HCT116 (cell line): Measurements from ENCODE around the gene GFER. TPM values are rescaled to one million over a fixed set of nuclear protein-coding genes. Genes with fewer than 3 reads are reported as not detected.

Experiments
- ATAC-seq: fragments of 200-7000 bp; cut with Tn5 transposase; 2 replicates; pipeline ENCODE4 v1.9.1; 2020; ENCODE audit warnings: mild to moderate bottlenecking, moderate library complexity
- BruUV-seq: library from RNA; stranded (reverse); fragments of 400-500 nt; replicated peaks from 2 replicates; lab custom pipeline; 2021; lab: Mats Ljungman, UMichigan
- CTCF ChIA-PET: fragments of 300-600 bp; sonication (Branson Sonifier 250); formaldehyde crosslinking; loops from one replicate; lab custom pipeline; 2021; ENCODE audit warnings: antibody characterized with exemption; lab: Charles Lee
- POLR2A ChIA-PET: fragments of 300-600, 350-600 bp; sonication (Branson Sonifier 250); formaldehyde crosslinking; loops from one replicate; lab custom pipeline; 2021; ENCODE audit warnings: antibody characterized with exemption; lab: Charles Lee
- RAD21 ChIA-PET, 2 experiments: fragments of 300-600 bp; sonication (Branson Sonifier 250); formaldehyde crosslinking; loops; one replicate each; lab custom pipeline; 2023; ENCODE audit warnings: low total read pairs in 2 of 2; ENCODE audit not compliant: uncharacterized antibody in 2 of 2, unreplicated experiment in 2 of 2, low non-redundant PET in 1 of 2; lab: Charles Lee
- DNase-seq: peaks from one replicate; pipeline ENCODE4 v3.0.0-alpha.2; 2010; ENCODE audit warnings: low read depth, low spot score
- H2AFZ ChIP-seq: fragments of 200-600 bp; shearing (Covaris generic), sonication (generic); 2 replicates; pipeline ENCODE4 v1.6.1; 2017; ENCODE audit warnings: low read depth, mixed run types, mixed read lengths, antibody characterized with exemption, low read length; ENCODE audit not compliant: poor library complexity, severe bottlenecking
- H3K27ac ChIP-seq: 2 replicates; pipeline ENCODE4 v1.5.1; 2012; ENCODE audit warnings: low read depth, low read length
- H3K27me3 ChIP-seq: fragments of 200-600 bp; sonication (generic); 2 replicates; pipeline ENCODE4 v1.6.1; 2016; ENCODE audit warnings: mixed run types, low read length, mixed read lengths; ENCODE audit not compliant: insufficient read depth
- H3K36me3 ChIP-seq, 2 experiments: fragments of 200-500 bp in 1 of 2; fragments of 200-600 bp in 1 of 2; sonication (Bioruptor generic) in 1 of 2; sonication (generic) in 1 of 2; 2 replicates each; pipeline versions ENCODE4 v1.5.1 to v1.6.1; 2014 to 2016; ENCODE audit warnings: low read length in 2 of 2, inconsistent platforms in 1 of 2, mixed read lengths in 1 of 2, mixed run types in 1 of 2; ENCODE audit not compliant: insufficient read depth in 2 of 2, control insufficient read depth in 1 of 2
- H3K4me1 ChIP-seq, 2 experiments: fragments of 200-600 bp in 1 of 2; sonication (generic) in 1 of 2; 2 replicates each; pipeline versions ENCODE4 v1.5.1 to v1.6.1; 2012 to 2017; ENCODE audit warnings: low read length in 2 of 2, inconsistent platforms in 1 of 2, mild to moderate bottlenecking in 1 of 2, mixed read lengths in 1 of 2, mixed run types in 1 of 2, moderate library complexity in 1 of 2; ENCODE audit not compliant: insufficient read depth in 2 of 2, control insufficient read depth in 1 of 2
- H3K4me2 ChIP-seq: fragments of 200-600 bp; sonication (generic); 2 replicates; pipeline ENCODE4 v1.6.1; 2017; ENCODE audit warnings: mixed run types, low read length, mixed read lengths
- H3K4me3 ChIP-seq, 2 experiments: fragments of 200-600 bp in 1 of 2; sonication (generic) in 1 of 2; replicated peaks in 1 of 2; 2 replicates each; pipeline ENCODE4 v1.5.1; 2011 to 2016; ENCODE audit warnings: low read length in 2 of 2, control low read depth in 1 of 2, low read depth in 1 of 2, mild to moderate bottlenecking in 1 of 2, mixed read lengths in 1 of 2, mixed run types in 1 of 2
- H3K79me2 ChIP-seq: fragments of 200-600 bp; sonication (generic); 2 replicates; pipeline ENCODE4 v1.6.1; 2017; ENCODE audit warnings: mild to moderate bottlenecking, mixed run types, low read length, moderate library complexity, mixed read lengths; ENCODE audit not compliant: insufficient read depth
- H3K9ac ChIP-seq: fragments of 200-600 bp; sonication (generic); 2 replicates; pipeline ENCODE4 v1.6.1; 2016; ENCODE audit warnings: low read length, mixed read lengths
- H3K9me2 ChIP-seq: fragments of 200-600 bp; sonication (generic), shearing (Covaris generic); 2 replicates; pipeline ENCODE4 v1.6.1; 2017; ENCODE audit warnings: mixed run types, mild to moderate bottlenecking, moderate library complexity; ENCODE audit not compliant: insufficient read depth
- H3K9me3 ChIP-seq, 2 experiments: fragments of 200-500 bp in 1 of 2; fragments of 200-600 bp in 1 of 2; sonication (Bioruptor generic) in 1 of 2; sonication (generic) in 1 of 2; 2 replicates each; pipeline ENCODE4 v1.6.1; 2014 to 2017; ENCODE audit warnings: low read length in 2 of 2, mixed read lengths in 2 of 2, inconsistent platforms in 1 of 2, low read depth in 1 of 2, mild to moderate bottlenecking in 1 of 2, mixed run types in 1 of 2, moderate library complexity in 1 of 2; ENCODE audit not compliant: control insufficient read depth in 1 of 2, insufficient read depth in 1 of 2
- H4K20me1 ChIP-seq: fragments of 200-600 bp; sonication (generic), shearing (Covaris generic); 2 replicates; pipeline ENCODE4 v1.6.1; 2017; ENCODE audit warnings: mixed run types, mild to moderate bottlenecking, moderate library complexity; ENCODE audit not compliant: insufficient read depth
- EZH2phosphoT487 ChIP-seq: fragments of 200-600 bp; IDR thresholded peaks from 2 replicates; pipeline ENCODE4 v1.6.1; 2018; ENCODE audit warnings: antibody characterized with exemption, borderline replicate concordance
- FOSL1 ChIP-seq: IDR thresholded peaks from 2 replicates; pipeline ENCODE4 v1.6.1; 2012; ENCODE audit warnings: low read depth
- POLR2A ChIP-seq: IDR thresholded peaks from 2 replicates; pipeline ENCODE4 v1.7.0; 2011; ENCODE audit warnings: borderline replicate concordance; ENCODE audit not compliant: insufficient read depth, insufficient read length; ENCODE audit errors: extremely low read depth
- RAD21 ChIP-seq: IDR thresholded peaks from 2 replicates; pipeline ENCODE4 v1.6.1; 2012; ENCODE audit warnings: low read depth, mild to moderate bottlenecking
- REST ChIP-seq: IDR thresholded peaks from 2 replicates; pipeline ENCODE4 v1.6.1; 2012; ENCODE audit warnings: low read depth
- TCF7L2 ChIP-seq: IDR thresholded peaks from 2 replicates; pipeline ENCODE4 v1.7.0; 2011; ENCODE audit warnings: borderline replicate concordance, inconsistent platforms; ENCODE audit not compliant: insufficient read depth, insufficient read length; ENCODE audit errors: extremely low read depth
- intact Hi-C: fragments of 100-400 bp; cut with micrococcal nuclease; formaldehyde crosslinking; loops from 2 replicates; pipeline ENCODE4 v1.10.0; 2022
- total RNA-seq: library from RNA; stranded (reverse); gene quantifications from one replicate; pipeline ENCODE4 v1.2.1, GENCODE V29; 2021; ENCODE audit not compliant: unreplicated experiment
- TF ChIP-seq, protein P1 (sequence below): IDR thresholded peaks from 2 replicates; pipeline ENCODE4 v1.6.1; 2011; ENCODE audit warnings: mild to moderate bottlenecking, low read length, moderate library complexity; ENCODE audit not compliant: insufficient replicate concordance; ENCODE audit errors: extremely low read depth
- TF ChIP-seq, protein P2 (sequence below): IDR thresholded peaks from 2 replicates; pipeline ENCODE4 v1.6.1; 2012

GFER gene
- total RNA-seq, 1 experiment from 2014 or later = 47.3 TPM

DNA sequence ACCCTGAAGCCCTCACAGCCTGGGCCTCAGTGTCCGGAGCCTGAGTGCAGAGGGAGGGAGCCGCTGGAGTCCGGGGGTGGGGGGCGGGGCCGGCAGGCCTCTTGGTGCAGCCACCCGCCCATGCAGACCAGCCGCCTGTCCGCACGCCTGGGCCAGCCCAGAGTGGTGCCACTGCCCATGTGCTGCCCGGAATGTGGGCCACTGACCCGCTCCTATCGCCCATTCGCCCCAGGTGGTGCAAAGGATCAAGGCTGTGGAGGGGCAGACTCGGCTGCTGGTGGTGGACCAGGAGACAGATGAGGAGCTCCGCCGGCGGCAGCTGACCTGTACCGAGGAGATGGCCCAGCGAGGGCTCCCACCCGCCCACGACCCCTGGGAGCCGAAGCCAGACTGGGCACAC is 45.4 kb downstream of the GFER start:
- BruUV-seq = no TSS peak
- H3K4me2 ChIP-seq = no peak overlapping the region

More for the DNA sequence above, 45.4 kb downstream of the GFER start:
- H3K9ac ChIP-seq = no peak overlapping the region
- H3K79me2 ChIP-seq = peaks cover 14% of the 10 kb centered on the region; the same call in 1 of the 2 replicates
- ChIA-PET POLR2A (no interaction called here), CTCF (no interaction called here), RAD21 (interaction anchor here in 1 of 2 experiments (0.7 kb wide), 1 partner anchor 174 kb away, joined by 4 read pairs; no protein-coding TSS in a partner anchor)
- peaks cover 11 to 26% of the 10 kb centered on the region in 2 experiments for H3K4me1 ChIP-seq
- TF ChIP-seq, protein P1, sequence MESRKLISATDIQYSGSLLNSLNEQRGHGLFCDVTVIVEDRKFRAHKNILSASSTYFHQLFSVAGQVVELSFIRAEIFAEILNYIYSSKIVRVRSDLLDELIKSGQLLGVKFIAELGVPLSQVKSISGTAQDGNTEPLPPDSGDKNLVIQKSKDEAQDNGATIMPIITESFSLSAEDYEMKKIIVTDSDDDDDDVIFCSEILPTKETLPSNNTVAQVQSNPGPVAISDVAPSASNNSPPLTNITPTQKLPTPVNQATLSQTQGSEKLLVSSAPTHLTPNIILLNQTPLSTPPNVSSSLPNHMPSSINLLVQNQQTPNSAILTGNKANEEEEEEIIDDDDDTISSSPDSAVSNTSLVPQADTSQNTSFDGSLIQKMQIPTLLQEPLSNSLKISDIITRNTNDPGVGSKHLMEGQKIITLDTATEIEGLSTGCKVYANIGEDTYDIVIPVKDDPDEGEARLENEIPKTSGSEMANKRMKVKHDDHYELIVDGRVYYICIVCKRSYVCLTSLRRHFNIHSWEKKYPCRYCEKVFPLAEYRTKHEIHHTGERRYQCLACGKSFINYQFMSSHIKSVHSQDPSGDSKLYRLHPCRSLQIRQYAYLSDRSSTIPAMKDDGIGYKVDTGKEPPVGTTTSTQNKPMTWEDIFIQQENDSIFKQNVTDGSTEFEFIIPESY = no peak
- TF ChIP-seq RAD21 (no peak), FOSL1 (no peak), TCF7L2 (no peak), REST (no peak), POLR2A (no peak), EZH2phosphoT487 (no peak)
- TF ChIP-seq, protein P2, sequence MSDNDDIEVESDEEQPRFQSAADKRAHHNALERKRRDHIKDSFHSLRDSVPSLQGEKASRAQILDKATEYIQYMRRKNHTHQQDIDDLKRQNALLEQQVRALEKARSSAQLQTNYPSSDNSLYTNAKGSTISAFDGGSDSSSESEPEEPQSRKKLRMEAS = no peak
- H3K9me3 ChIP-seq = no peaks in the 10 kb centered on the region
- no peak overlapping the region for H3K27ac ChIP-seq
- DNase-seq = no peak
- no peaks in the 10 kb centered on the region for H3K27me3 ChIP-seq
- H4K20me1 ChIP-seq = no peaks in the 10 kb centered on the region
- H3K36me3 ChIP-seq = no peaks in the 10 kb centered on the region
- H2AFZ ChIP-seq = no peak overlapping the region
- no peaks in the 10 kb centered on the region for H3K9me2 ChIP-seq
- no peak for ATAC-seq
- no peak overlapping the region for H3K4me3 ChIP-seq
- intact Hi-C loops = loop anchor here (10.0 kb wide), 1 partner anchor 225 kb away; the partner anchor contains the start of gene ECI1
